DMS 273 (cell line): Measurements from ENCODE around the gene TWNK.
A peak's percentile ranks its signal among the peaks of the same experiment; 100 is the strongest.

Source experiments
- DNase-seq: peaks from one replicate; lab custom pipeline; 2025; ENCODE audit not compliant: unreplicated experiment; lab: John Stamatoyannopoulos, UW

Gene TWNK

GRCh38 chr10:100996678-100997359 lies 9.5 kb downstream of the TWNK start:
- DNase-seq: peak; percentile 62

GRCh38 chr10:100997360-100998182 lies 10.2 kb downstream of the TWNK start:
- peak; percentile 87 for DNase-seq

- peak; percentile 95 for DNase-seq
Measured at GRCh38 chr10:100998183-100998990, 11.0 kb downstream of the TWNK start.

GRCh38 chr10:100998991-100999741 lies 11.8 kb downstream of the TWNK start:
- DNase-seq: peak; percentile 77

- DNase-seq: no peak
Measured at GRCh38 chr10:100999742-101000126, 12.4 kb downstream of the TWNK start, which contains the start of gene LZTS2. Gene LZTS2, plus strand, starts transcription at chr10:100999808. Its CDS starts 2,731 bp downstream, at chr10:101002539.

GRCh38 chr10:101000127-101000914 lies 13.0 kb downstream of the TWNK start:
- DNase-seq: peak; percentile 24

GRCh38 chr10:101000915-101001658 lies 13.7 kb downstream of the TWNK start:
- DNase-seq: no peak

- DNase-seq: no peak
Measured at GRCh38 chr10:101001659-101002035, 14.3 kb downstream of the TWNK start.

- no peak for DNase-seq
Measured at GRCh38 chr10:101002456-101002855, 15.1 kb downstream of the TWNK start.

GRCh38 chr10:101003639-101004206 lies 16.4 kb downstream of the TWNK start:
- no peak for DNase-seq

GRCh38 chr10:101005361-101005760 lies 18.0 kb downstream of the TWNK start:
- no peak for DNase-seq

GRCh38 chr10:101005869-101006567 lies 18.7 kb downstream of the TWNK start:
- DNase-seq: no peak

- DNase-seq: peak; percentile 87
Measured at GRCh38 chr10:101006593-101007098, 19.3 kb downstream of the TWNK start.

- DNase-seq: peak; percentile 87
Measured at GRCh38 chr10:101007099-101007711, 19.9 kb downstream of the TWNK start.

GRCh38 chr10:101007915-101008822 lies 20.8 kb downstream of the TWNK start:
- no peak for DNase-seq

GRCh38 chr10:101008823-101009423 lies 21.6 kb downstream of the TWNK start:
- DNase-seq: no peak
